SK-N-SH (cell line): ENCODE measurements around the gene COL4A5. TPM values are rescaled to one million over a fixed set of nuclear protein-coding genes. Genes with fewer than 3 reads are reported as not detected.

Experiments
- CTCF ChIA-PET: fragments of 300-600, 350-600 bp; formaldehyde crosslinking; extraction: SDS; loops from one replicate; lab custom pipeline; 2021; lab: Yijun Ruan, JAX
- POLR2A ChIA-PET: fragments of 350-600 bp; sonication (Branson Sonifier 250); formaldehyde crosslinking; extraction: SDS; loops from one replicate; lab custom pipeline; 2020; ENCODE audit warnings: antibody characterized with exemption, inconsistent platforms; lab: Yijun Ruan, JAX
- DNase-seq: peaks from one replicate; pipeline ENCODE4 v3.0.0; 2012
- H2AFZ ChIP-seq: fragments of 200-600 bp; sonication (generic); 2 replicates; pipeline ENCODE4 v1.8.1; 2016; ENCODE audit warnings: antibody characterized with exemption, mild to moderate bottlenecking, low read depth
- H3F3A ChIP-seq: fragments of 200-600 bp; sonication (generic); replicated peaks from 2 replicates; pipeline ENCODE3; 2016; ENCODE audit warnings: antibody characterized with exemption, mild to moderate bottlenecking; ENCODE audit not compliant: insufficient read depth
- H3K27ac ChIP-seq, 2 experiments: fragments of 200-500 bp in 1 of 2; fragments of 200-600 bp in 1 of 2; sonication (Bioruptor generic) in 1 of 2; sonication (generic), shearing (Covaris generic) in 1 of 2; 2 replicates each; pipeline versions ENCODE4 v1.5.1 to v1.6.1; 2014 to 2016; ENCODE audit warnings: low read depth in 2 of 2, inconsistent platforms in 1 of 2, low read length in 1 of 2, mild to moderate bottlenecking in 1 of 2, mixed read lengths in 1 of 2
- H3K27me3 ChIP-seq: fragments of 200-600 bp; sonication (generic), shearing (Covaris generic); 2 replicates; pipeline ENCODE4 v1.6.1; 2016; ENCODE audit warnings: mixed run types; ENCODE audit not compliant: insufficient read depth
- H3K36me3 ChIP-seq, 2 experiments: fragments of 200-500 bp in 1 of 2; fragments of 200-600 bp in 1 of 2; sonication (Bioruptor generic) in 1 of 2; sonication (generic) in 1 of 2; replicated peaks in 1 of 2; 2 replicates each; pipeline versions ENCODE3 to v1.5.1; 2014 to 2016; ENCODE audit warnings: low read length in 1 of 2, mild to moderate bottlenecking in 1 of 2; ENCODE audit not compliant: insufficient read depth in 2 of 2, control insufficient read depth in 1 of 2
- H3K4me1 ChIP-seq, 2 experiments: fragments of 200-500 bp in 1 of 2; fragments of 200-600 bp in 1 of 2; sonication (Bioruptor generic) in 1 of 2; sonication (generic), shearing (Covaris generic) in 1 of 2; 2 replicates each; pipeline versions ENCODE4 v1.5.1 to v1.6.1; 2014 to 2016; ENCODE audit warnings: low read depth in 1 of 2, low read length in 1 of 2, mixed run types in 1 of 2; ENCODE audit not compliant: insufficient read depth in 2 of 2, control insufficient read depth in 1 of 2
- H3K4me2 ChIP-seq: fragments of 200-600 bp; sonication (generic), shearing (Covaris generic); 2 replicates; pipeline ENCODE4 v1.6.1; 2017; ENCODE audit warnings: mixed run types
- H3K4me3 ChIP-seq, 2 experiments: fragments of 200-500 bp in 1 of 2; fragments of 200-600 bp in 1 of 2; sonication (Bioruptor generic) in 1 of 2; sonication (generic), shearing (Covaris generic) in 1 of 2; 2 replicates each; pipeline versions ENCODE4 v1.5.1 to v1.8.1; 2014 to 2016; ENCODE audit warnings: low read depth in 2 of 2, inconsistent platforms in 1 of 2, low read length in 1 of 2, mild to moderate bottlenecking in 1 of 2, mixed read lengths in 1 of 2, moderate library complexity in 1 of 2
- H3K79me2 ChIP-seq: fragments of 200-600 bp; sonication (generic); 2 replicates; pipeline ENCODE4 v1.8.1; 2017; ENCODE audit warnings: mild to moderate bottlenecking; ENCODE audit not compliant: insufficient read depth
- H3K9ac ChIP-seq: fragments of 200-600 bp; sonication (generic); 2 replicates; pipeline ENCODE4 v1.6.1; 2017; ENCODE audit warnings: mixed run types
- H3K9me2 ChIP-seq: fragments of 200-600 bp; sonication (generic); 2 replicates; pipeline ENCODE4 v1.6.1; 2017; ENCODE audit warnings: mixed run types
- H3K9me3 ChIP-seq: fragments of 200-600 bp; sonication (generic); 2 replicates; pipeline ENCODE4 v1.6.1; 2017; ENCODE audit warnings: mixed run types, mild to moderate bottlenecking, moderate library complexity
- H4K20me1 ChIP-seq: fragments of 200-600 bp; sonication (generic); 2 replicates; pipeline ENCODE4 v1.6.1; 2017; ENCODE audit warnings: mild to moderate bottlenecking, mixed run types; ENCODE audit not compliant: insufficient read depth
- CHD2 ChIP-seq: fragments of 150-350 bp; IDR thresholded peaks from 2 replicates; pipeline ENCODE4 v1.6.1; 2018; ENCODE audit warnings: low read length; ENCODE audit not compliant: partially characterized antibody
- FOSL2 ChIP-seq: IDR thresholded peaks from 2 replicates; pipeline ENCODE4 v1.4.0; 2012; ENCODE audit warnings: low read depth, mild to moderate bottlenecking, moderate library complexity, borderline replicate concordance
- FOXJ3 ChIP-seq: sonication (generic); formaldehyde crosslinking; IDR thresholded peaks from 2 replicates; pipeline ENCODE4 v1.5.1; 2020; ENCODE audit warnings: mild to moderate bottlenecking, missing genetic modification reagents
- FOXM1 ChIP-seq: IDR thresholded peaks from 2 replicates; pipeline ENCODE4 v1.4.0; 2012; ENCODE audit warnings: low read depth, mild to moderate bottlenecking
- GABPA ChIP-seq: IDR thresholded peaks from 2 replicates; pipeline ENCODE4 v1.4.0; 2012; ENCODE audit warnings: low read depth, mild to moderate bottlenecking
- GATA2 ChIP-seq: sonication (generic); formaldehyde crosslinking; IDR thresholded peaks from 2 replicates; pipeline ENCODE4 v1.5.0; 2020; ENCODE audit warnings: mild to moderate bottlenecking, missing genetic modification reagents
- JUND ChIP-seq: IDR thresholded peaks from 2 replicates; pipeline ENCODE4 v1.4.0; 2012
- MXI1 ChIP-seq: IDR thresholded peaks from 2 replicates; pipeline ENCODE4 v1.6.1; 2012; ENCODE audit warnings: mild to moderate bottlenecking, low read depth, low read length, improper control_type of control experiment
- NRF1 ChIP-seq: IDR thresholded peaks from 2 replicates; pipeline ENCODE4 v1.6.1; 2012; ENCODE audit warnings: low read depth, mild to moderate bottlenecking, low read length
- POLR2AphosphoS5 ChIP-seq: IDR thresholded peaks from 2 replicates; pipeline ENCODE4 v1.6.1; 2012; ENCODE audit warnings: low read depth, low read length
- RAD21 ChIP-seq: IDR thresholded peaks from 2 replicates; pipeline ENCODE4 v1.6.1; 2012; ENCODE audit warnings: mild to moderate bottlenecking, low read length
- RCOR1 ChIP-seq: fragments of 150-350 bp; IDR thresholded peaks from 2 replicates; pipeline ENCODE4 v1.6.1; 2017; ENCODE audit warnings: antibody characterized with exemption, low read length
- RFX5 ChIP-seq: IDR thresholded peaks from 2 replicates; pipeline ENCODE4 v1.6.1; 2012; ENCODE audit warnings: mild to moderate bottlenecking, improper control_type of control experiment, low read length
- RXRA ChIP-seq: IDR thresholded peaks from 2 replicates; pipeline ENCODE4 v1.4.0; 2012; ENCODE audit warnings: low read depth, mild to moderate bottlenecking, borderline replicate concordance
- SIN3A ChIP-seq: IDR thresholded peaks from 2 replicates; pipeline ENCODE4 v1.6.1; 2012; ENCODE audit warnings: low read depth, mild to moderate bottlenecking, low read length, moderate library complexity, borderline replicate concordance
- WGBS: methylation state at CpG from one replicate; pipeline ENCODE4 v1.1.6; 2017; ENCODE audit warnings: low lambda C conversion rate; 5-methylcytosine and 5-hydroxymethylcytosine counted together
- polyA plus RNA-seq, 3 experiments: library from polyadenylated mRNA; depleted of rRNA; stranded (reverse); fragments of >200 nt; gene quantifications; 2 replicates each; pipeline ENCODE4 v1.2.3, GENCODE V29; 2012
- TF ChIP-seq, protein P1 (sequence below): fragments of 200-600 bp; sonication (generic); IDR thresholded peaks from 2 replicates; pipeline ENCODE4 v1.6.1; 2017; ENCODE audit warnings: antibody characterized with exemption, mild to moderate bottlenecking, moderate library complexity
- TF ChIP-seq, protein P2 (sequence below): fragments of 150-350 bp; IDR thresholded peaks from 2 replicates; pipeline ENCODE4 v1.6.1; 2016; ENCODE audit warnings: mild to moderate bottlenecking, low read depth, low read length
- TF ChIP-seq, protein P3 (sequence below): IDR thresholded peaks from 2 replicates; pipeline ENCODE4 v1.4.0; 2012; ENCODE audit warnings: low read depth, borderline replicate concordance
- TF ChIP-seq, protein P4 (sequence below): IDR thresholded peaks from 2 replicates; pipeline ENCODE4 v1.4.0; 2012; ENCODE audit warnings: low read depth
- TF ChIP-seq, protein P5 (sequence below): IDR thresholded peaks from 2 replicates; pipeline ENCODE4; 2012

COL4A5 gene
- polyA plus RNA-seq, 1 of the 3 experiments (the other 2 are of a cell fraction) = 0.02 TPM

DNA sequence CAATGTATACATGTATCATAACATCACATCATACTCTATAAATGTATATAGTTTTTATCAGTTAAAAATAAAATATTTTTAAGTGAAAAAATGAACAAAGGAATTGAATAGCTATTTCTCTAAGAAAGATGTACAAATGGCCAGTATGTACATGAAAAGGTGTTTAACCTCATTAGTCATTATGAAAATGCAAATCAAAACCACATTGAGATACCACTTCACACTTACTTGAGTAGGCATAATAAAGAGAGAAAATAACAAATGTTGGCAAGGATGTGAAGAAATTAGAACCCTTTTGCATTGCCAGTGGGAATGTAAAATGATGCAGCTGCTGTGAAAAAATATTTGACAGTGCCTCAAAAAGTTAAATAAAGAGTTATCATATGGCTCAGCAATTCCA, 201.2 kb downstream of the COL4A5 start:
- no peak overlapping the region for H3K27ac ChIP-seq
- no peak overlapping the region for H2AFZ ChIP-seq
- no peak for DNase-seq
- H3K9me2 ChIP-seq = no peaks in the 10 kb centered on the region
- POLR2A ChIA-PET = no interaction called here
- 0 out of 2 replicates have a peak, but pooled peaks cover 9% of the 10 kb centered on the region for H3K9me3 ChIP-seq
- no peak overlapping the region for H3K4me2 ChIP-seq
- no peaks in the 10 kb centered on the region for H3K36me3 ChIP-seq
- no peak overlapping the region for H3K4me3 ChIP-seq
- H3K27me3 ChIP-seq = no peaks in the 10 kb centered on the region
- no peak overlapping the region for H3K9ac ChIP-seq
- no peaks in the 10 kb centered on the region for H4K20me1 ChIP-seq
- CTCF ChIA-PET = no interaction called here
- H3K79me2 ChIP-seq = no peaks in the 10 kb centered on the region
- TF ChIP-seq FOXM1 (no peak), RFX5 (no peak), SIN3A (no peak)
- no peaks in the 10 kb centered on the region for H3K4me1 ChIP-seq
- no peaks in the 10 kb centered on the region for H3F3A ChIP-seq

DNA sequence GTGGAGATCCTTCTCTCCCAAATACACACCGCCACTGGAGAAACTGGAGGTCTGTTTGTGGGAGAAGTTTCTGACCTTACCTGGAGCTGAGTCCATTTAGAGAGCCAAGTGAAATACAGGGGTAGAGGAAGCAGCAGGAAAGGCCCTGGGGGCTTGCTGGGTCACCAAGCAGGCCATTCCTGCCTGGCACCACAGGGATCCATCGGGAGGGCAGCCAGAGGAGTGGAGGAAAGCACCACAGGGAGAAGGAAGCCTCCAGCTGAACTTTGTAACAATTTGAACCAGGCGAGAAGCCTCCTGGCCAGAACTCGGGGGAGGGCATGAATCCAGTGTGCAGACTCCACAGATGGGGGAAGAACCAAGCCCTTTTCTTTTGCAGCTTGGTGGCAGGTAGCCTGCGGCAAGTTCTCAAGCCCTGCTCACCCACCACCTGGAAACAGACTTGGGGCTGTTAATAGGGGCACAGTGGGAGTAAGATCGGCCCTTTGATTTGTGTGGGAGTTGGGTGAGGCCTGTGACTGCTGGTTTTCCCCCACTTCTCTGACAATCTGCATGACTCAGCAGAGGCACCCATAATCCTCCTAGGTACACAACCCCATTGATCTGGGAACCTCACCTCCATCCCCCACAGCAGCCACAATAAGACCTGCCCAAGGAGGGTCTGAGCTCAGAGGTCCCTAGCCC, 202.1 kb downstream of the COL4A5 start:
- ChIA-PET CTCF (no interaction called here), POLR2A (no interaction called here)
- Histone ChIP-seq H3K9me2 (no peaks in the 10 kb centered on the region), H3K4me3 (no peak overlapping the region), H3K4me1 (no peaks in the 10 kb centered on the region), H3F3A (no peaks in the 10 kb centered on the region), H4K20me1 (no peaks in the 10 kb centered on the region), H3K9me3 (0 out of 2 replicates have a peak, but pooled peaks cover 9% of the 10 kb centered on the region), H3K79me2 (no peaks in the 10 kb centered on the region), H3K27me3 (no peaks in the 10 kb centered on the region), H3K27ac (no peak overlapping the region), H3K9ac (no peak overlapping the region), H2AFZ (no peak overlapping the region), H3K4me2 (no peak overlapping the region), H3K36me3 (no peaks in the 10 kb centered on the region)
- no peak for DNase-seq
- no peak for TF ChIP-seq RCOR1
- no peak for TF ChIP-seq FOXJ3
- TF ChIP-seq, protein P1, sequence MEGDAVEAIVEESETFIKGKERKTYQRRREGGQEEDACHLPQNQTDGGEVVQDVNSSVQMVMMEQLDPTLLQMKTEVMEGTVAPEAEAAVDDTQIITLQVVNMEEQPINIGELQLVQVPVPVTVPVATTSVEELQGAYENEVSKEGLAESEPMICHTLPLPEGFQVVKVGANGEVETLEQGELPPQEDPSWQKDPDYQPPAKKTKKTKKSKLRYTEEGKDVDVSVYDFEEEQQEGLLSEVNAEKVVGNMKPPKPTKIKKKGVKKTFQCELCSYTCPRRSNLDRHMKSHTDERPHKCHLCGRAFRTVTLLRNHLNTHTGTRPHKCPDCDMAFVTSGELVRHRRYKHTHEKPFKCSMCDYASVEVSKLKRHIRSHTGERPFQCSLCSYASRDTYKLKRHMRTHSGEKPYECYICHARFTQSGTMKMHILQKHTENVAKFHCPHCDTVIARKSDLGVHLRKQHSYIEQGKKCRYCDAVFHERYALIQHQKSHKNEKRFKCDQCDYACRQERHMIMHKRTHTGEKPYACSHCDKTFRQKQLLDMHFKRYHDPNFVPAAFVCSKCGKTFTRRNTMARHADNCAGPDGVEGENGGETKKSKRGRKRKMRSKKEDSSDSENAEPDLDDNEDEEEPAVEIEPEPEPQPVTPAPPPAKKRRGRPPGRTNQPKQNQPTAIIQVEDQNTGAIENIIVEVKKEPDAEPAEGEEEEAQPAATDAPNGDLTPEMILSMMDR = no peak
- no peak for TF ChIP-seq POLR2AphosphoS5
- no peak for TF ChIP-seq CHD2
- no peak for TF ChIP-seq FOSL2
- no peak for TF ChIP-seq RAD21
- TF ChIP-seq GATA2 (CRISPR knock-in tag) = no peak
- TF ChIP-seq RXRA = no peak
- no peak for TF ChIP-seq GABPA
- TF ChIP-seq, protein P2, sequence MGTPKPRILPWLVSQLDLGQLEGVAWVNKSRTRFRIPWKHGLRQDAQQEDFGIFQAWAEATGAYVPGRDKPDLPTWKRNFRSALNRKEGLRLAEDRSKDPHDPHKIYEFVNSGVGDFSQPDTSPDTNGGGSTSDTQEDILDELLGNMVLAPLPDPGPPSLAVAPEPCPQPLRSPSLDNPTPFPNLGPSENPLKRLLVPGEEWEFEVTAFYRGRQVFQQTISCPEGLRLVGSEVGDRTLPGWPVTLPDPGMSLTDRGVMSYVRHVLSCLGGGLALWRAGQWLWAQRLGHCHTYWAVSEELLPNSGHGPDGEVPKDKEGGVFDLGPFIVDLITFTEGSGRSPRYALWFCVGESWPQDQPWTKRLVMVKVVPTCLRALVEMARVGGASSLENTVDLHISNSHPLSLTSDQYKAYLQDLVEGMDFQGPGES = no peak
- no peak for TF ChIP-seq NRF1
- no peak for TF ChIP-seq JUND
- TF ChIP-seq, protein P3, sequence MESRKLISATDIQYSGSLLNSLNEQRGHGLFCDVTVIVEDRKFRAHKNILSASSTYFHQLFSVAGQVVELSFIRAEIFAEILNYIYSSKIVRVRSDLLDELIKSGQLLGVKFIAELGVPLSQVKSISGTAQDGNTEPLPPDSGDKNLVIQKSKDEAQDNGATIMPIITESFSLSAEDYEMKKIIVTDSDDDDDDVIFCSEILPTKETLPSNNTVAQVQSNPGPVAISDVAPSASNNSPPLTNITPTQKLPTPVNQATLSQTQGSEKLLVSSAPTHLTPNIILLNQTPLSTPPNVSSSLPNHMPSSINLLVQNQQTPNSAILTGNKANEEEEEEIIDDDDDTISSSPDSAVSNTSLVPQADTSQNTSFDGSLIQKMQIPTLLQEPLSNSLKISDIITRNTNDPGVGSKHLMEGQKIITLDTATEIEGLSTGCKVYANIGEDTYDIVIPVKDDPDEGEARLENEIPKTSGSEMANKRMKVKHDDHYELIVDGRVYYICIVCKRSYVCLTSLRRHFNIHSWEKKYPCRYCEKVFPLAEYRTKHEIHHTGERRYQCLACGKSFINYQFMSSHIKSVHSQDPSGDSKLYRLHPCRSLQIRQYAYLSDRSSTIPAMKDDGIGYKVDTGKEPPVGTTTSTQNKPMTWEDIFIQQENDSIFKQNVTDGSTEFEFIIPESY = no peak
- no peak for TF ChIP-seq MXI1
- TF ChIP-seq, protein P4, sequence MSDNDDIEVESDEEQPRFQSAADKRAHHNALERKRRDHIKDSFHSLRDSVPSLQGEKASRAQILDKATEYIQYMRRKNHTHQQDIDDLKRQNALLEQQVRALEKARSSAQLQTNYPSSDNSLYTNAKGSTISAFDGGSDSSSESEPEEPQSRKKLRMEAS = no peak
- no peak for TF ChIP-seq FOXM1
- no peak for TF ChIP-seq RFX5
- TF ChIP-seq, protein P5, sequence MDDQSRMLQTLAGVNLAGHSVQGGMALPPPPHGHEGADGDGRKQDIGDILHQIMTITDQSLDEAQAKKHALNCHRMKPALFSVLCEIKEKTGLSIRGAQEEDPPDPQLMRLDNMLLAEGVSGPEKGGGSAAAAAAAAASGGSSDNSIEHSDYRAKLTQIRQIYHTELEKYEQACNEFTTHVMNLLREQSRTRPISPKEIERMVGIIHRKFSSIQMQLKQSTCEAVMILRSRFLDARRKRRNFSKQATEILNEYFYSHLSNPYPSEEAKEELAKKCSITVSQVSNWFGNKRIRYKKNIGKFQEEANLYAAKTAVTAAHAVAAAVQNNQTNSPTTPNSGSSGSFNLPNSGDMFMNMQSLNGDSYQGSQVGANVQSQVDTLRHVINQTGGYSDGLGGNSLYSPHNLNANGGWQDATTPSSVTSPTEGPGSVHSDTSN = no peak
- WGBS = 11% methylated on average over 6 of the region's 6 CpGs
